ENCODE data around the gene IDNK.

The IDNK gene

GRCh38 chr9:83688921-83689320, 66.0 kb downstream of the IDNK start:
- DNase-seq (ENCODE audit: low read depth in 2 of 2, low spot score in 1 of 2): no peak

DNA sequence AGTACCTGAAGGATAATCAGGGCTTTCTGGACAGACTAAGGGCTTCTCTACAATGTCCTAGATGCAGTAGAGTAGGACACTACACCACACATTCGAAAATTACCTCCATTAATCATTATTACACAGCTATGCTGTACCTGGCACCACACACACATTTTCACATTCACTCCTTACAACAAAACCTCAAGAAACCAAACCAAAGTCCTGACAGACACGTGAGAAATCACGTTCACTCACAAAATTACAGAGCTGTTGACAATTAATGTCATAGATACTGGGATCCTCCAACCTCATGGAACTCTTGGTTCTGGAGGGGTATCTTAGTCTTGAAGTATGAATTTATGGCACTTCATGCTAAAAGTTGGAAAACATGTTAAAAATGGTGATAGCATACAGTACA, 68.5 kb downstream of the IDNK start:
- DNase-seq (ENCODE audit: low read depth in 2 of 2, low spot score in 1 of 2): no peak

All from stimulated activated CD8-positive, alpha-beta memory T cell treated with anti-CD3 and anti-CD28 coated beads, Interleukin-4, amount 100 ng/mL, for 1 hour (primary cell).